Stimulated activated CD4-positive, alpha-beta T cell treated with anti-CD3 and anti-CD28 coated beads, Interleukin-2, amount 100 ng/mL, for 24 hours (primary cell): ENCODE data around the gene CD1D.
"Not testable (repeated sequence)": the region's sequence is repeated elsewhere in the genome, so short reads cannot be mapped to it uniquely, and the experiment has no call there.

ENCODE experiments used
- DNase-seq, 2 donors: peaks; one replicate each; pipeline ENCODE4 v3.0.0-alpha.2; 2020

The CD1D gene

GRCh38 chr1:158180741-158181576 lies at the start of gene CD1D:
Gene CD1D (plus strand): TSS chr1:158180895. CDS start chr1:158181102, 207 bp downstream.
- peak in 1 of 2 donors; percentile 17 for DNase-seq

- DNase-seq: no peak
Observed at GRCh38 chr1:158131217-158131616, 49.5 kb upstream of the CD1D start.

GRCh38 chr1:158140764-158141192 lies 39.9 kb upstream of the CD1D start:
- no peak for DNase-seq

GRCh38 chr1:158145173-158145719 lies 35.4 kb upstream of the CD1D start:
- no peak for DNase-seq

DNA sequence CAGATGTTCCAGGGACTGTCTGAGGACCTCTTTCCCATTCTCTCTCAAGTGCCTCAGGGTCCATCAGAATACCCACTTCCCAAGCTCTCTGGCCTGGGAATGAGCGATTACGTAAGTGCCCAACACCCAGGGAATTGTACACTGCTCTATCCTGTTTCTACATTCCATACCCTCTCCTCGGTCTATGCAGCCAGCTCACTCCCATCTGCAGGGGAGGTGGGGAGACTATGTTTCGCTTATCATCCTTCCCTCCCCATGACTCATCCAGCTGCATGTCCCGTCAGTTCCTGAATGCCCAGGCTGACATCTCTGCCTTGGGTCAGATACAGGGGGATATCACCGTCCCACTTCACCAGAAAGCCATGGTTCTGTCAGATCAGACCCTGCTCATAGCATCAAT lies 34.5 kb upstream of the CD1D start:
- no peak for DNase-seq

GRCh38 chr1:158146739-158147138 lies 34.0 kb upstream of the CD1D start:
- DNase-seq: no peak

GRCh38 chr1:158147401-158147800 lies 33.3 kb upstream of the CD1D start:
- DNase-seq: no peak

DNA sequence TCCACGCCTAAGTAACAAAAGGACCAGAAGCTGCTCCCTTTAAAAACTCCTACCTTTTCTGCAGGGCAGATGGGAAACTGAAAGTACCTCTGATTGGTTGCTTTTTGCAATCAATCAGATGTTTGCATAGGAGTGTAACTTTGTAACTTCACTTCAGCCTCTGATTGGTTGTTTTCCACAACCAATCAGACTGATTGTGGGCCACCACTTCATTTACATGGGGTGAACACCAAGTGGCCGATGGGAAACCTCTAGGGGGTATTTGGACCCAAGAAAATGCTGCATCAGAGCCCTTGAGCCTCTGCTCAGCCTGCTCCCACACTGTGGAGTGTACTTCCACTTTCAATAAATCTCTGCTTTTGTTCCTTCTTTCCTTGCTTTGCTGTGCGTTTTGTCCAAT lies 32.8 kb upstream of the CD1D start:
- DNase-seq: no peak

- DNase-seq: no peak
Observed at GRCh38 chr1:158148468-158148867, 32.2 kb upstream of the CD1D start.

DNA sequence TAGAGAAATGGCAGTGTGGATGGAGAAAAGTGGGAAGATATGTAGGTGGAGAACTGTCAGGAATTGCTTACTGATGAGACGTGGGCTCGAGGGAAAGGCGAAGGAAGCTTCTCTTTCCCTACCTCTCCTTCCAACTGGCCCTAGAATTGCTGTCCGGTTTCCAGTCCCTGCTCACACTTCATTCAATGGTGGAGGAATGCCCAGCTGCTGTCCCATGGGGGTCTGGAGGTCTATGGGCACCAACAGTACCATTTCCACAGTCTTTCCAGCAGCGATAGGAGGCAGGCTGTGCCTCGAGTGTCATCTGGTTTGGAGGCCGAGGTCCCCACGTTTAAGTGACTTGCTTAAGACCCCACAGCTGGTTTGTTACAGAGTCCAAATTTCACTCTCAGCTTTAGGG lies 31.5 kb upstream of the CD1D start:
- no peak for DNase-seq

- DNase-seq: peak; percentile 77 to 80
Observed at GRCh38 chr1:158149577-158150269, 31.0 kb upstream of the CD1D start.

- no peak for DNase-seq
Observed at GRCh38 chr1:158150523-158150922, 30.2 kb upstream of the CD1D start.

GRCh38 chr1:158153179-158153578 lies 27.5 kb upstream of the CD1D start:
- no peak for DNase-seq

GRCh38 chr1:158153746-158154444 lies 26.8 kb upstream of the CD1D start:
- no peak for DNase-seq

DNA sequence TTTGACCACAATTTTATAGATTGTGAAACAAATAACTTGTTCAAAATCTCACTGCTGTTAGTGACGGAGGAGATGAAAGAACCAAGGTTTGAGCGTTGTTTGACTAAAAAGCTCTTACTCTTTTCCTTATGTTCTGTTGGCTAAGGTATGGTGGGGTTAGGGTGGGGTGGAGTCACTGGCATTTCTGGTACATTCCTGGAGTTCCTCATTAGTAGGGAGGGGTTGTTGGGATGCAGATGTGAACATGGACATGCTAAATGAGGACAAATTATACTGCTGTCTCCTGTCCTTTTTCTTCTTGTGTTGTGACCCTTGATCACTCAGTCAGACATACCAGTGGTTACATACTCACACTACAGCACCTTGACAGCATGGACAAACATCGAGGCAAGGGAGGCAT lies 26.2 kb upstream of the CD1D start:
- DNase-seq: no peak

DNA sequence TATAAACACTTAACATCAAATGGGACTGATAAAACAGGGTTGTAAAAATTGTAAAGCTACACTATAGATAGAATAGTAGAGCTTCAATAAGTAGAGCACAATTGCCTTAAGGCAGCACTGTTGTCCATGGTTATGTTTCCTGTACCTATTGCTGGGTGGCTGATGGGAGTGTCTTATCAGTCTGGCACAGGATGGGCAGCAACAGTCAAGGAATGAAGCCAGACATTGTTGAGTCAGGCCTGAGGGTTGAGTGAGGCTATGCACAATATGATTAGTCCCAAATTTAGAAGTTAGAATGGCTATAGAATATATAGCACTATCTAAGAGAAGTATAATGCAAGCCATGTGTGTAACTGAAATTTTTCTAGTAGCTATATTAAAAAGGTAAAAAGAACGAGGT lies 25.0 kb upstream of the CD1D start:
- no peak for DNase-seq

DNA sequence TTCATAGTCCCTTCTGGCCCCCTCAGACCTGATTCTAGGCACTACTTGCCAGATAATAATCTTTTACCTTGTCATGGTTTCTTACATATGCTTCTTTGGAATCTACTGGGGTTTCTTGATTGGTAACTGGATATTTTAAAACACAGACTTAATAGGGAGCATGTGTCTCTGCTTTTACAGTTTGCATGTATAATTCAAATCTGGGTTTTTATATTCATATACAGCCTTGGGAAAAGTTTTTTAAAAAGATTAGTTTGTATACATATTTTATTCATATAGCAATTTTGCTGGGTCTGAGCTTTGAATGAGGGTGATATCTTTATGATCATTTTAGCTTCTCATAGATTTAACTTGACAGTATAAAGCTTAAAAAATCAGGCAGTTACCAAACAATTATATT lies 21.1 kb upstream of the CD1D start:
- DNase-seq: no peak

GRCh38 chr1:158161446-158161845 lies 19.2 kb upstream of the CD1D start:
- DNase-seq: no peak

DNA sequence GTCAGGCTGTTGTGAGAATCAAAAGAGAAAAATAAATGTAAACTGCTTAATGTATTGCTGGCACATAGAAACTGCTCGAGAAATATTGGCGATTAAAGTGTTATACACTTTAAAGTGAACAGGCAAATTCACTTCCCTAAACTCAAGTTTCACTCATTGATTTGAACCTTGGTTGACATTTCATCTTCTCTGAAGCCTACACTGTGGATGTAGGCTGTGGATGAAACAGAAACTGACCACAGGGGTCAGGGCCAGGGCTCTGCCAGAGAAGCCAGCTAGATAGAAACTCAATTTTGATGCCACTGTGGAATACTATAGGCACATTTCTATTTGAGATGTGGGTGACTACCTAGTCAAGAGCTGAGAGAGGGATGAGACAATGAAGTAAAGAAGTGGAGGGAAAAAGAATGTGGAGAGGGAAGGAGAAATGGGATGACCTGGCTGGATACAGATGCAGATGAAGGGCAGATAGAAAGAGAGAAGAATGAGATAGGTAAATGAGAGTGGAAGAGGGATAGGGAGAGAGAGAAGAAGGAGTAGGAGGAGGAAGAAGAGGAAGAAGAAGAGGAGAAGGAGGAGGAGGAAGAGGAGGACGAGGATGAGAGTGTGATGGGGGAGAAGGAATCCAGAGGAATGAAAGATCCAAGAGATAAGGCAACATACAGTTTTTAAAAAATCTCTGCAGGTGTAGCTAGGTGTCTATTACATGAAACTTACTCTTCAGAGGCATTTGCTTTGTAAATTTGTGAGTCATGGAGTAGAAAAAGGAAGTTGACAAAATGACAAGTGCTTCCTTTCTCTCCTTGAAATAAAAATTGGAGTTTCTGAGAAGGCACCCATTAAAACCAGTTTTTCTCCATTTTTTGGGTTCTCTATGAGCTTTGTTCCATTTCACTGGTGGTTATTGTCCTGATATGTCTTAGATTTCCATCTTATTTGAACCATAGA lies 17.4 kb upstream of the CD1D start:
- DNase-seq: no peak

DNA sequence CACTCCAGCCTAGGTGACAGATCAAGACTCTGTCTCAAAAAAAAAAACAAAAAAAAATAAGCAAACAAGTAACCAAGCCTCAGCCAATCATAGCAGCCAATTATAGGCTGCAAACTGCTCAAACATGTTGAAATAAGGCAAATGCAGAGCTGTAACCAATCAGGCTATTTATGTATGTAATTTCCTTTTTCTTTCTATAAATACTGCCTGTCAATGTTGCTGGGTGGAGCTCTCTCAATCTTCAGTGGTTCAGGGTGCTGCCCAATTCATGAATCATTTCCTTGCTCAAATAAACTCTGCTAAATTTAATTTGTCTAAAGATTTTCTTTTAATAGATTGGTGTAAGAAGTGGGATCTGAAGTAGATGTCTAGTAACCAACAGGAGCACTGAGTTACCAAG lies 11.6 kb upstream of the CD1D start:
- DNase-seq: no peak

GRCh38 chr1:158175915-158176314 lies 4.8 kb upstream of the CD1D start:
- DNase-seq: not testable (repeated sequence)

- DNase-seq: no peak
Observed at GRCh38 chr1:158176399-158176798, 4.3 kb upstream of the CD1D start.
